ENCODE data around the gene PTCD1.

Gene PTCD1

GRCh38 chr7:99438573-99439480 is at the start of gene PTCD1, which contains the start of gene CPSF4:
PTCD1 (minus strand) TSS chr7:99438798; CDS start chr7:99435242, 3,556 bp downstream.
CPSF4 (plus strand) TSS chr7:99438943; CDS start chr7:99439083, 140 bp downstream.
- peak; percentile 90 for DNase-seq

GRCh38 chr7:99485094-99485493 is 46.5 kb upstream of the PTCD1 start:
- DNase-seq: no peak

GRCh38 chr7:99478464-99479440 is 40.2 kb upstream of the PTCD1 start:
- DNase-seq: no peak

GRCh38 chr7:99476107-99476506 is 37.5 kb upstream of the PTCD1 start:
- no peak for DNase-seq

GRCh38 chr7:99473315-99473596 is 34.7 kb upstream of the PTCD1 start:
- peak; percentile 68 for DNase-seq

- peak; percentile 97 for DNase-seq
These were observed 34.1 kb upstream of the PTCD1 start, which contains the start of gene ZNF789 for GRCh38 chr7:99472561-99473314. ZNF789 (plus strand) TSS chr7:99472890; CDS start chr7:99476457, 3,567 bp downstream.

- no peak for DNase-seq
These were observed 30.9 kb upstream of the PTCD1 start for GRCh38 chr7:99469381-99470065.

- DNase-seq: no peak
These were observed 29.8 kb upstream of the PTCD1 start for GRCh38 chr7:99468336-99468918.

- DNase-seq: no peak
These were observed 26.8 kb upstream of the PTCD1 start for GRCh38 chr7:99465421-99465768.

GRCh38 chr7:99461221-99461620 is 22.6 kb upstream of the PTCD1 start:
- DNase-seq: no peak

GRCh38 chr7:99460651-99461050 is 22.1 kb upstream of the PTCD1 start:
- no peak for DNase-seq

- peak; percentile 32 for DNase-seq
These were observed 20.5 kb upstream of the PTCD1 start for GRCh38 chr7:99459087-99459486.

- no peak for DNase-seq
These were observed 19.3 kb upstream of the PTCD1 start for GRCh38 chr7:99457650-99458493.

GRCh38 chr7:99457050-99457649 is 18.6 kb upstream of the PTCD1 start:
- DNase-seq: no peak

GRCh38 chr7:99456288-99456687 is 17.7 kb upstream of the PTCD1 start:
- DNase-seq: no peak

- DNase-seq: no peak
These were observed 17.3 kb upstream of the PTCD1 start for GRCh38 chr7:99455874-99456273.

- no peak for DNase-seq
These were observed 14.5 kb upstream of the PTCD1 start for GRCh38 chr7:99453105-99453504.

GRCh38 chr7:99452541-99452940 is 13.9 kb upstream of the PTCD1 start:
- DNase-seq: no peak

GRCh38 chr7:99451936-99452335 is 13.3 kb upstream of the PTCD1 start:
- no peak for DNase-seq

- no peak for DNase-seq
These were observed 10.7 kb upstream of the PTCD1 start for GRCh38 chr7:99449326-99449725.

Measured in DMS 273 treated with DMSO at 0.1 percent for 48 hours (cell line).